Activated CD8-positive, alpha-beta memory T cell treated with anti-CD3 and anti-CD28 coated beads for 4 hours (primary cell): ENCODE results near the gene FIP1L1.
"Not testable (repeated sequence)": the region's sequence is repeated elsewhere in the genome, so short reads cannot be mapped to it uniquely, and the experiment has no call there.

Source experiments
- DNase-seq, 2 donors: peaks; one replicate each; pipeline ENCODE4 v3.0.0-alpha.2; 2020; ENCODE audit warnings: low read depth in 2 of 2

The FIP1L1 gene

GRCh38 chr4:53377319-53378170 lies at the start of gene FIP1L1:
Gene FIP1L1, plus strand, starts transcription at chr4:53377641. Its CDS starts 198 bp downstream, at chr4:53377839.
- peak; percentile 91 to 92 for DNase-seq

- DNase-seq, result not testable (repeated sequence)
These were observed 42.5 kb upstream of the FIP1L1 start for GRCh38 chr4:53334916-53335315.

- not testable (repeated sequence) for DNase-seq
These were observed 37.3 kb upstream of the FIP1L1 start for GRCh38 chr4:53340145-53340544.

GRCh38 chr4:53346392-53346791 lies 31.0 kb upstream of the FIP1L1 start:
- DNase-seq, result not testable (repeated sequence)

- no peak for DNase-seq
These were observed 30.3 kb upstream of the FIP1L1 start for GRCh38 chr4:53346920-53347852.

GRCh38 chr4:53348046-53348445 lies 29.4 kb upstream of the FIP1L1 start:
- DNase-seq, result no peak

- no peak for DNase-seq
These were observed 28.4 kb upstream of the FIP1L1 start for GRCh38 chr4:53349091-53349491.

- no peak for DNase-seq
These were observed 23.3 kb upstream of the FIP1L1 start for GRCh38 chr4:53354012-53354722.

GRCh38 chr4:53355930-53356521 lies 21.4 kb upstream of the FIP1L1 start:
- DNase-seq, result no peak

GRCh38 chr4:53361451-53361850 lies 16.0 kb upstream of the FIP1L1 start:
- DNase-seq, result no peak

GRCh38 chr4:53362093-53362492 lies 15.3 kb upstream of the FIP1L1 start:
- DNase-seq, result no peak

GRCh38 chr4:53364624-53365023 lies 12.8 kb upstream of the FIP1L1 start:
- DNase-seq, result no peak

- DNase-seq, result no peak
These were observed 12.3 kb upstream of the FIP1L1 start for GRCh38 chr4:53365121-53365485.

- DNase-seq, result peak; percentile 95 to 97
These were observed 11.7 kb upstream of the FIP1L1 start, which contains the start of gene SCFD2 for GRCh38 chr4:53365486-53366300. Gene SCFD2, minus strand, starts transcription at chr4:53366061.

GRCh38 chr4:53366301-53366716 lies 11.1 kb upstream of the FIP1L1 start:
- no peak for DNase-seq

- no peak for DNase-seq
These were observed 9.7 kb upstream of the FIP1L1 start for GRCh38 chr4:53367721-53368120.

GRCh38 chr4:53371049-53371448 lies 6.4 kb upstream of the FIP1L1 start:
- no peak for DNase-seq

- DNase-seq, result no peak
These were observed 5.5 kb upstream of the FIP1L1 start for GRCh38 chr4:53371843-53372521.

GRCh38 chr4:53374777-53375258 lies 2.6 kb upstream of the FIP1L1 start:
- DNase-seq, result no peak

- no peak for DNase-seq
These were observed 541 bp upstream of the FIP1L1 start for GRCh38 chr4:53376900-53377299.
